Loucy (cell line): Measurements from ENCODE around the gene OTP.

ENCODE experiments used
- EZH2phosphoT487 ChIP-seq: fragments of 200-600 bp; IDR thresholded peaks from 2 replicates; pipeline ENCODE4 v1.6.1; 2018; ENCODE audit warnings: antibody characterized with exemption, mild to moderate bottlenecking, moderate library complexity, borderline replicate concordance
- TF ChIP-seq, protein P1 (sequence below): fragments of 200-600 bp; sonication (generic); conservative IDR thresholded peaks from 2 replicates; pipeline ENCODE4 v1.5.1; 2014; ENCODE audit warnings: mild to moderate bottlenecking, antibody characterized with exemption, low read length

DNA sequence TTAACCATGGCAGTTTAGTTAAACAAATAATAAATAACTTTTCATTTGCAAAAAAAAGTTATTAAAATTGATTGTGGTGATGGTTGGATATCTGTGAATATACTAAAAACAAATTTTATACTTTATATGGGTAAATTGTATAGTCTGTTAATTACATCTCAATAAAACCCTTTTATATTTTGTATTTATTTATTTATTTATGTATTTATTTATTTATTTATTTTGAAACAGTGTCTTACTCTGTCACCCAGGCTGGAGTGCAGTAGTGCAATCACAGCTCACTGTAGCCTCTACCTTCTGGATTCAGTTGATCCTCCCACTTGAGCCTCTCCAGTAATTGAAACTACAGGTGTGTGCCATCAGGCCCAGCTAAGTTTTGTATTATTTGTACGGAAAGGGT, 52.4 kb downstream of the OTP start:
- TF ChIP-seq, protein P1, sequence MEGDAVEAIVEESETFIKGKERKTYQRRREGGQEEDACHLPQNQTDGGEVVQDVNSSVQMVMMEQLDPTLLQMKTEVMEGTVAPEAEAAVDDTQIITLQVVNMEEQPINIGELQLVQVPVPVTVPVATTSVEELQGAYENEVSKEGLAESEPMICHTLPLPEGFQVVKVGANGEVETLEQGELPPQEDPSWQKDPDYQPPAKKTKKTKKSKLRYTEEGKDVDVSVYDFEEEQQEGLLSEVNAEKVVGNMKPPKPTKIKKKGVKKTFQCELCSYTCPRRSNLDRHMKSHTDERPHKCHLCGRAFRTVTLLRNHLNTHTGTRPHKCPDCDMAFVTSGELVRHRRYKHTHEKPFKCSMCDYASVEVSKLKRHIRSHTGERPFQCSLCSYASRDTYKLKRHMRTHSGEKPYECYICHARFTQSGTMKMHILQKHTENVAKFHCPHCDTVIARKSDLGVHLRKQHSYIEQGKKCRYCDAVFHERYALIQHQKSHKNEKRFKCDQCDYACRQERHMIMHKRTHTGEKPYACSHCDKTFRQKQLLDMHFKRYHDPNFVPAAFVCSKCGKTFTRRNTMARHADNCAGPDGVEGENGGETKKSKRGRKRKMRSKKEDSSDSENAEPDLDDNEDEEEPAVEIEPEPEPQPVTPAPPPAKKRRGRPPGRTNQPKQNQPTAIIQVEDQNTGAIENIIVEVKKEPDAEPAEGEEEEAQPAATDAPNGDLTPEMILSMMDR: no peak
- TF ChIP-seq EZH2phosphoT487: no peak
